MG63 (cell line): ENCODE data around the gene WNK1. TPM values are rescaled to one million over a fixed set of nuclear protein-coding genes. Genes with fewer than 3 reads are reported as not detected.
"Not testable (repeated sequence)": the region's sequence is repeated elsewhere in the genome, so short reads cannot be mapped to it uniquely, and the experiment has no call there.

Experiments used
- DNase-seq: peaks from one replicate; pipeline ENCODE4 v3.0.0-alpha.2; 2020
- H3K27me3 ChIP-seq: fragments of 250-450 bp; sonication (Bioruptor Pico); 2 replicates; pipeline ENCODE4 v1.5.1; 2020; ENCODE audit warnings: mild to moderate bottlenecking, moderate library complexity
- H3K36me3 ChIP-seq: fragments of 250-450 bp; sonication (Bioruptor Pico); 2 replicates; pipeline ENCODE4 v1.5.1; 2020; ENCODE audit warnings: mild to moderate bottlenecking, moderate library complexity
- H3K4me3 ChIP-seq: fragments of 250-450 bp; sonication (Bioruptor Pico); 2 replicates; pipeline ENCODE4 v1.5.1; 2020; ENCODE audit warnings: mild to moderate bottlenecking, moderate library complexity
- H3K9me3 ChIP-seq: fragments of 250-450 bp; sonication (Bioruptor Pico); 2 replicates; pipeline ENCODE4 v1.5.1; 2020; ENCODE audit warnings: mild to moderate bottlenecking, moderate library complexity
- total RNA-seq: library from RNA; depleted of rRNA; stranded (reverse); fragments of >200 nt; shearing (Covaris generic); gene quantifications from 2 replicates; pipeline ENCODE4 v1.2.3, GENCODE V29; 2014; ENCODE audit warnings: low replicate concordance

The WNK1 gene
- total RNA-seq, 1 experiment from 2014 or later, result 25.0 TPM

- Histone ChIP-seq H3K9me3 (no peaks in the 10 kb centered on the region), H3K4me3 (no peak overlapping the region), H3K27me3 (no peaks in the 10 kb centered on the region), H3K36me3 (peaks cover 4% of the 10 kb centered on the region)
- DNase-seq, result no peak
These were observed 40.7 kb downstream of the WNK1 start for GRCh38 chr12:793037-793436.

GRCh38 chr12:793711-794110 lies 41.3 kb downstream of the WNK1 start:
- H3K4me3 ChIP-seq, result no peak overlapping the region
- H3K36me3 ChIP-seq, result peaks cover 4% of the 10 kb centered on the region
- H3K9me3 ChIP-seq, result no peaks in the 10 kb centered on the region
- DNase-seq, result no peak
- no peaks in the 10 kb centered on the region for H3K27me3 ChIP-seq

- Histone ChIP-seq H3K36me3 (peaks cover 4% of the 10 kb centered on the region), H3K4me3 (no peak overlapping the region), H3K9me3 (no peaks in the 10 kb centered on the region), H3K27me3 (no peaks in the 10 kb centered on the region)
- no peak for DNase-seq
These were observed 42.9 kb downstream of the WNK1 start for GRCh38 chr12:795305-795704.

GRCh38 chr12:800401-800800 lies 48.0 kb downstream of the WNK1 start:
- DNase-seq, result no peak
- H3K9me3 ChIP-seq, result no peaks in the 10 kb centered on the region
- no peak overlapping the region for H3K4me3 ChIP-seq
- H3K36me3 ChIP-seq, result no peaks in the 10 kb centered on the region
- H3K27me3 ChIP-seq, result no peaks in the 10 kb centered on the region

- no peaks in the 10 kb centered on the region for H3K36me3 ChIP-seq
- H3K9me3 ChIP-seq, result no peaks in the 10 kb centered on the region
- no peak for DNase-seq
- no peak overlapping the region for H3K4me3 ChIP-seq
- no peaks in the 10 kb centered on the region for H3K27me3 ChIP-seq
These were observed 50.1 kb downstream of the WNK1 start for GRCh38 chr12:802242-803120.

- DNase-seq, result no peak
- Histone ChIP-seq H3K27me3 (no peaks in the 10 kb centered on the region), H3K4me3 (no peak overlapping the region), H3K9me3 (no peaks in the 10 kb centered on the region), H3K36me3 (no peaks in the 10 kb centered on the region)
These were observed 52.7 kb downstream of the WNK1 start for GRCh38 chr12:805022-805632.

- H3K4me3 ChIP-seq, result no peak overlapping the region
- no peak for DNase-seq
These were observed 53.9 kb downstream of the WNK1 start for GRCh38 chr12:806200-806791.

GRCh38 chr12:807041-807735 lies 54.8 kb downstream of the WNK1 start:
- Histone ChIP-seq H3K36me3 (no peaks in the 10 kb centered on the region), H3K4me3 (no peak overlapping the region), H3K9me3 (no peaks in the 10 kb centered on the region), H3K27me3 (no peaks in the 10 kb centered on the region)
- DNase-seq, result no peak

More at GRCh38 chr12:806200-806791, 53.9 kb downstream of the WNK1 start:
- no peaks in the 10 kb centered on the region for H3K9me3 ChIP-seq
- no peaks in the 10 kb centered on the region for H3K36me3 ChIP-seq
- H3K27me3 ChIP-seq, result no peaks in the 10 kb centered on the region

GRCh38 chr12:810116-810515 lies 57.7 kb downstream of the WNK1 start:
- no peak for DNase-seq
- Histone ChIP-seq H3K27me3 (no peaks in the 10 kb centered on the region), H3K36me3 (peaks cover 3% of the 10 kb centered on the region; the same call in 1 of the 2 replicates), H3K4me3 (no peak overlapping the region), H3K9me3 (no peaks in the 10 kb centered on the region)

GRCh38 chr12:810671-811415 lies 58.5 kb downstream of the WNK1 start:
- peaks cover 3% of the 10 kb centered on the region; the same call in 1 of the 2 replicates for H3K36me3 ChIP-seq
- H3K9me3 ChIP-seq, result no peaks in the 10 kb centered on the region
- H3K27me3 ChIP-seq, result no peaks in the 10 kb centered on the region
- no peak for DNase-seq
- no peak overlapping the region for H3K4me3 ChIP-seq

- no peak for DNase-seq
- H3K27me3 ChIP-seq, result no peaks in the 10 kb centered on the region
- H3K4me3 ChIP-seq, result no peak overlapping the region
- peaks cover 8% of the 10 kb centered on the region for H3K36me3 ChIP-seq
- no peaks in the 10 kb centered on the region for H3K9me3 ChIP-seq
These were observed 60.6 kb downstream of the WNK1 start for GRCh38 chr12:812950-813349.

- DNase-seq, H3K4me3 ChIP-seq, H3K27me3 ChIP-seq, H3K9me3 ChIP-seq: not testable (repeated sequence)
- peaks cover 16% of the 10 kb centered on the region for H3K36me3 ChIP-seq
These were observed 65.1 kb downstream of the WNK1 start for GRCh38 chr12:817456-817855.

- no peaks in the 10 kb centered on the region for H3K27me3 ChIP-seq
- peaks cover 20% of the 10 kb centered on the region for H3K36me3 ChIP-seq
- no peak for DNase-seq
These were observed 65.7 kb downstream of the WNK1 start for GRCh38 chr12:817941-818600.

GRCh38 chr12:818733-819132 lies 66.4 kb downstream of the WNK1 start:
- no peaks in the 10 kb centered on the region for H3K27me3 ChIP-seq
- no peak for DNase-seq
- H3K9me3 ChIP-seq, result peaks cover 11% of the 10 kb centered on the region
- H3K4me3 ChIP-seq, result no peak overlapping the region
- H3K36me3 ChIP-seq, result peaks cover 26% of the 10 kb centered on the region

More at GRCh38 chr12:817941-818600, 65.7 kb downstream of the WNK1 start:
- Histone ChIP-seq H3K4me3 (no peak overlapping the region), H3K9me3 (peaks cover 6% of the 10 kb centered on the region)

- no peaks in the 10 kb centered on the region for H3K27me3 ChIP-seq
- H3K4me3 ChIP-seq, result no peak overlapping the region
- peaks cover 25% of the 10 kb centered on the region for H3K36me3 ChIP-seq
- no peak for DNase-seq
- peaks cover 11% of the 10 kb centered on the region for H3K9me3 ChIP-seq
These were observed 68.0 kb downstream of the WNK1 start for GRCh38 chr12:820336-820735.
